Esophagus muscularis mucosa (tissue), 4 donors: ENCODE data around the gene PRDM1.

Source experiments
- EP300 ChIP-seq: sonication (generic); formaldehyde crosslinking; IDR thresholded peaks from one replicate; pipeline ENCODE4 v1.6.1; 2017; ENCODE audit warnings: antibody characterized with exemption
- POLR2A ChIP-seq: fragments of 450-650 bp; IDR thresholded peaks from one replicate; pipeline ENCODE4 v1.6.1; 2017; ENCODE audit warnings: antibody characterized with exemption, moderate library complexity, mild to moderate bottlenecking, low read depth
- POLR2AphosphoS5 ChIP-seq, 2 donors: sonication (generic); formaldehyde crosslinking; IDR thresholded peaks; one replicate each; pipeline ENCODE4 v1.6.1; 2017; ENCODE audit warnings: antibody characterized with exemption in 2 of 2
- TF ChIP-seq, protein P1 (sequence below), 3 experiments: fragments of 200-600 bp in 2 of 3; fragments of 450-650 bp in 1 of 3; sonication (generic) in 2 of 3; IDR thresholded peaks; one replicate each; pipeline ENCODE4 v1.5.1; 2017 to 2019; ENCODE audit warnings: antibody characterized with exemption in 3 of 3, mild to moderate bottlenecking in 2 of 3, moderate library complexity in 1 of 3

- TF ChIP-seq, protein P1, sequence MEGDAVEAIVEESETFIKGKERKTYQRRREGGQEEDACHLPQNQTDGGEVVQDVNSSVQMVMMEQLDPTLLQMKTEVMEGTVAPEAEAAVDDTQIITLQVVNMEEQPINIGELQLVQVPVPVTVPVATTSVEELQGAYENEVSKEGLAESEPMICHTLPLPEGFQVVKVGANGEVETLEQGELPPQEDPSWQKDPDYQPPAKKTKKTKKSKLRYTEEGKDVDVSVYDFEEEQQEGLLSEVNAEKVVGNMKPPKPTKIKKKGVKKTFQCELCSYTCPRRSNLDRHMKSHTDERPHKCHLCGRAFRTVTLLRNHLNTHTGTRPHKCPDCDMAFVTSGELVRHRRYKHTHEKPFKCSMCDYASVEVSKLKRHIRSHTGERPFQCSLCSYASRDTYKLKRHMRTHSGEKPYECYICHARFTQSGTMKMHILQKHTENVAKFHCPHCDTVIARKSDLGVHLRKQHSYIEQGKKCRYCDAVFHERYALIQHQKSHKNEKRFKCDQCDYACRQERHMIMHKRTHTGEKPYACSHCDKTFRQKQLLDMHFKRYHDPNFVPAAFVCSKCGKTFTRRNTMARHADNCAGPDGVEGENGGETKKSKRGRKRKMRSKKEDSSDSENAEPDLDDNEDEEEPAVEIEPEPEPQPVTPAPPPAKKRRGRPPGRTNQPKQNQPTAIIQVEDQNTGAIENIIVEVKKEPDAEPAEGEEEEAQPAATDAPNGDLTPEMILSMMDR (IDR thresholded peaks at IDR 0.05) = no peak
- TF ChIP-seq POLR2AphosphoS5 (IDR thresholded peaks at IDR 0.05) (no peak), POLR2A (no peak), EP300 (no peak)
Measured at GRCh38 chr6:106053484-106054205, 32.5 kb upstream of the PRDM1 start.
